Gastroesophageal sphincter (tissue), 3 donors: Measurements from ENCODE around the gene KRTAP10-5.

Experiments used
- POLR2A ChIP-seq, 2 donors: fragments of 450-650 bp; IDR thresholded peaks; one replicate each; pipeline ENCODE4 v1.6.1; 2017; ENCODE audit warnings: antibody characterized with exemption in 2 of 2, mild to moderate bottlenecking in 2 of 2, moderate library complexity in 1 of 2
- TF ChIP-seq, protein P1 (sequence below), 4 experiments: fragments of 200-600 bp in 2 of 4; fragments of 450-650 bp in 2 of 4; sonication (generic) in 1 of 4; IDR thresholded peaks; one replicate each; pipeline ENCODE4 v1.5.1; 2017 to 2019; ENCODE audit warnings: antibody characterized with exemption in 4 of 4, mild to moderate bottlenecking in 2 of 4, moderate library complexity in 2 of 4

DNA sequence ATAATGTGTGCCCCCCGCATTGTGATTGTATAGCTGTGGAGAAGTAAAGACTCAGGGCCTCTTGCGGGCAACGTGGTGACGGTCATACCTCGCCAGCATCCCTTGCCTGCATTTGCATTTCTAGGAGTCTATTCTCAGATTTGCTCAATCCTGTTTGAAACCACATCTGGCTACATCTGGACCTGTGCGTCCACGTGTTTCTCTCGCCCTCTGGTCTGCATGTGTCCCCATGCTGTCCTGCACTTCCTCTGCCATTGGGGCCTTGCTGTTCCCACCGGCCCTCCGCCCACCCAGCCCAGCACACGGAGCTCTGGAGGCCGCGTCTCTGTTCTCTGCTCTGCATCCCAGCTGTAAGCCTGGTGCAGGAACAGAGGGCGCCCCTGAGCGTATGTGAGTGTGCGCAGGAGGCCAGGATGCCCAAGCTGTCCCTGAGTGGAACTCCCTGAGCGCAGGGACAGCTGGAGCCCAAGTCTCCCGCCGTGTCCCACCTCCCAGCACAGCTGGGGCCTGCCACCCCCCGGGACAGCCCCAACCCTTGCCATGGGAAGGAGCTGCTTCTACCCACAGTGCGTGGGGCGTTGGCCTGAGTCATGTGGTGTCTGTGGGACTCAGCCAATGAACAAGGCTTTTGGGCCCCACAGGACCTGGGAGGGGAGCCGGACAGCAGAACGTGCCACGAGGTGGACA is 30.7 kb downstream of the KRTAP10-5 start:
- TF ChIP-seq, protein P1, sequence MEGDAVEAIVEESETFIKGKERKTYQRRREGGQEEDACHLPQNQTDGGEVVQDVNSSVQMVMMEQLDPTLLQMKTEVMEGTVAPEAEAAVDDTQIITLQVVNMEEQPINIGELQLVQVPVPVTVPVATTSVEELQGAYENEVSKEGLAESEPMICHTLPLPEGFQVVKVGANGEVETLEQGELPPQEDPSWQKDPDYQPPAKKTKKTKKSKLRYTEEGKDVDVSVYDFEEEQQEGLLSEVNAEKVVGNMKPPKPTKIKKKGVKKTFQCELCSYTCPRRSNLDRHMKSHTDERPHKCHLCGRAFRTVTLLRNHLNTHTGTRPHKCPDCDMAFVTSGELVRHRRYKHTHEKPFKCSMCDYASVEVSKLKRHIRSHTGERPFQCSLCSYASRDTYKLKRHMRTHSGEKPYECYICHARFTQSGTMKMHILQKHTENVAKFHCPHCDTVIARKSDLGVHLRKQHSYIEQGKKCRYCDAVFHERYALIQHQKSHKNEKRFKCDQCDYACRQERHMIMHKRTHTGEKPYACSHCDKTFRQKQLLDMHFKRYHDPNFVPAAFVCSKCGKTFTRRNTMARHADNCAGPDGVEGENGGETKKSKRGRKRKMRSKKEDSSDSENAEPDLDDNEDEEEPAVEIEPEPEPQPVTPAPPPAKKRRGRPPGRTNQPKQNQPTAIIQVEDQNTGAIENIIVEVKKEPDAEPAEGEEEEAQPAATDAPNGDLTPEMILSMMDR (IDR thresholded peaks at IDR 0.05): no peak
- TF ChIP-seq POLR2A (IDR thresholded peaks at IDR 0.05): no peak
